Ishikawa (cell line): ENCODE data around the gene CCDC60.

Experiments
- CEBPB ChIP-seq: IDR thresholded peaks from 2 replicates; pipeline ENCODE4 v1.6.1; 2012
- CREB1 ChIP-seq: IDR thresholded peaks from 2 replicates; pipeline ENCODE4 v1.6.1; 2012; ENCODE audit warnings: low read depth
- EP300 ChIP-seq: IDR thresholded peaks from 2 replicates; pipeline ENCODE4 v1.6.1; 2012; ENCODE audit warnings: borderline replicate concordance
- MAX ChIP-seq: IDR thresholded peaks from 2 replicates; pipeline ENCODE4 v1.6.1; 2012
- NFIC ChIP-seq: IDR thresholded peaks from 2 replicates; pipeline ENCODE4 v1.6.1; 2012
- RAD21 ChIP-seq: IDR thresholded peaks from 2 replicates; pipeline ENCODE4 v1.6.1; 2012; ENCODE audit warnings: low read depth
- REST ChIP-seq: IDR thresholded peaks from 2 replicates; pipeline ENCODE4 v1.6.1; 2012; ENCODE audit warnings: low read depth, mild to moderate bottlenecking
- TAF1 ChIP-seq: IDR thresholded peaks from 2 replicates; pipeline ENCODE4 v1.6.1; 2012; ENCODE audit warnings: low read depth, mild to moderate bottlenecking
- TCF12 ChIP-seq: IDR thresholded peaks from 2 replicates; pipeline ENCODE4 v1.6.1; 2012; ENCODE audit warnings: low read depth
- TEAD4 ChIP-seq: IDR thresholded peaks from 2 replicates; pipeline ENCODE4 v1.6.1; 2012
- YY1 ChIP-seq: IDR thresholded peaks from 2 replicates; pipeline ENCODE4 v1.6.1; 2012; ENCODE audit warnings: low read depth
- ZBTB7A ChIP-seq: IDR thresholded peaks from 2 replicates; pipeline ENCODE4 v1.6.1; 2012; ENCODE audit warnings: low read depth

- no peak for TF ChIP-seq EP300
- TF ChIP-seq MAX, result no peak
- no peak for TF ChIP-seq TEAD4
- TF ChIP-seq REST, result no peak
- TF ChIP-seq NFIC, result no peak
- no peak for TF ChIP-seq RAD21
- TF ChIP-seq TAF1, result no peak
- no peak for TF ChIP-seq CREB1
- no peak for TF ChIP-seq CEBPB
- TF ChIP-seq ZBTB7A, result no peak
- TF ChIP-seq TCF12, result no peak
- TF ChIP-seq YY1, result no peak
Measured at GRCh38 chr12:119306593-119306992, 27.9 kb upstream of the CCDC60 start.
